Measurements from ENCODE around the gene FRMD8. TPM values are rescaled to one million over a fixed set of nuclear protein-coding genes. Genes with fewer than 3 reads are reported as not detected.

Gene FRMD8
- total and polyA plus RNA-seq, 9 of the 15 experiments (the other 6 are each of a cell fraction or from before 2014, with no cell fraction given): 4.5 to 54.5 (median 15.8) TPM

DNA sequence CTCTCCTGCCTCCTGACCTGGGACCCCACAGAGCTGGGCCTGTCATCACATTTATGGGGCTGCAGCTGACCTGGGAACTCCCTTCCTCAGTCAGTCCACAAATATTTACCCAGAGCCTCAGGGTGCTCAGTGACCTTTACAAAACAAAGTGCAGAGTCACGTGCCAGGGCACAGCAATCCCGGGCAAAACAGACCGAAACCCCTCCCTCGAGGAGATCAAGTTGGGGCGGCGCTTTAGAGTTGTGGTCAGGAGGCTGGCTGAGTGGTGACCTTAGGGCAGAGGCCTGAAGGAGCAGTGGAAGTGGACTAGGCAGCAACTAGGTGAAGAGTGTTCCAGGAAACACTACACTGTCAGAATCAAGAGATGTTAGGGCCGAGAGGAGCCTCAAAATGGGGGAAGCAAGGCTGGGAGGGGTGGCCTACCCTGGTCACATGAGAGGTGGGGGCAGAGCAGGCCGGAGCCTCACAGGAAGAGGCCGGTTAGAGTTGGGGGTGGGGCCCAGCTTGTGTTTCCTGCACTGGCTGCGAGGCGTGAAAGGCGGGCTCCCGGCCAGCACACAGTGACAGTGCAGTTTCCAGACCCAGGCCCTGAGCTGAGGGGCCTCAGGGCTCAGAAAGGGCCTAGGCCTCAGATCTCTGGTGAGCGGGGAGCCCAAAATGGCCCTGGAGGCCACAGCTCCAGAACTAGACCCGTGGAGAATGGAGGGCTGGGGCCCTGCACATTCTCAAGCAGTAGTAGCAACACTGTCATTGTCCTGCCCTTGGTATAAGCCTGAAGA, 32.4 kb downstream of the FRMD8 start (continued):
- TF ChIP-seq, protein P1, sequence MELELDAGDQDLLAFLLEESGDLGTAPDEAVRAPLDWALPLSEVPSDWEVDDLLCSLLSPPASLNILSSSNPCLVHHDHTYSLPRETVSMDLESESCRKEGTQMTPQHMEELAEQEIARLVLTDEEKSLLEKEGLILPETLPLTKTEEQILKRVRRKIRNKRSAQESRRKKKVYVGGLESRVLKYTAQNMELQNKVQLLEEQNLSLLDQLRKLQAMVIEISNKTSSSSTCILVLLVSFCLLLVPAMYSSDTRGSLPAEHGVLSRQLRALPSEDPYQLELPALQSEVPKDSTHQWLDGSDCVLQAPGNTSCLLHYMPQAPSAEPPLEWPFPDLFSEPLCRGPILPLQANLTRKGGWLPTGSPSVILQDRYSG (tag; conservative IDR thresholded peaks at IDR 0.05; ENCODE audit: low read depth): peak; percentile 76
- TF ChIP-seq, protein P2, sequence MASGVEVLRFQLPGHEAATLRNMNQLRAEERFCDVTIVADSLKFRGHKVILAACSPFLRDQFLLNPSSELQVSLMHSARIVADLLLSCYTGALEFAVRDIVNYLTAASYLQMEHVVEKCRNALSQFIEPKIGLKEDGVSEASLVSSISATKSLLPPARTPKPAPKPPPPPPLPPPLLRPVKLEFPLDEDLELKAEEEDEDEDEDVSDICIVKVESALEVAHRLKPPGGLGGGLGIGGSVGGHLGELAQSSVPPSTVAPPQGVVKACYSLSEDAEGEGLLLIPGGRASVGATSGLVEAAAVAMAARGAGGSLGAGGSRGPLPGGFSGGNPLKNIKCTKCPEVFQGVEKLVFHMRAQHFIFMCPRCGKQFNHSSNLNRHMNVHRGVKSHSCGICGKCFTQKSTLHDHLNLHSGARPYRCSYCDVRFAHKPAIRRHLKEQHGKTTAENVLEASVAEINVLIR (CRISPR knock-in tag; IDR thresholded peaks at IDR 0.05): no peak
- TF ChIP-seq POLR2A (conservative IDR thresholded peaks at IDR 0.05) (peak; percentile 90), PHF20 (IDR thresholded peaks at IDR 0.05; ENCODE audit: partially characterized antibody) (no peak), ZKSCAN8 (CRISPR knock-in tag; IDR thresholded peaks at IDR 0.05) (no peak), HDAC3 (IDR thresholded peaks at IDR 0.05; ENCODE audit: borderline replicate concordance, partially characterized antibody) (no peak), CBFB (CRISPR knock-in tag; IDR thresholded peaks at IDR 0.05) (no peak), FOXP1 (CRISPR knock-in tag; IDR thresholded peaks at IDR 0.05) (peak; percentile 74), ERF (CRISPR knock-in tag; IDR thresholded peaks at IDR 0.05) (no peak), ETS2 (tag; IDR thresholded peaks at IDR 0.05; ENCODE audit: borderline replicate concordance, poor library complexity, severe bottlenecking) (no peak), HIVEP1 (CRISPR knock-in tag; IDR thresholded peaks at IDR 0.05) (no peak), SUPT5H (IDR thresholded peaks at IDR 0.05) (peak; percentile 85), LCOR (CRISPR knock-in tag; IDR thresholded peaks at IDR 0.05) (peak; percentile 80; the same call in 1 of the 2 replicates), FOS (IDR thresholded peaks at IDR 0.05; ENCODE audit: extremely low read depth, insufficient read length) (no peak), ZNF445 (CRISPR knock-in tag; IDR thresholded peaks at IDR 0.05; ENCODE audit: low read depth) (no peak), MECOM (CRISPR knock-in tag; IDR thresholded peaks at IDR 0.05) (peak; percentile 78), PRPF4 (IDR thresholded peaks at IDR 0.05; ENCODE audit: insufficient read depth, low read depth, low read length, poor library complexity, severe bottlenecking) (no peak), TGIF2 (CRISPR knock-in tag; IDR thresholded peaks at IDR 0.05) (no peak), ZNF507 (tag; conservative IDR thresholded peaks at IDR 0.05) (no peak)
- TF ChIP-seq, protein P3, sequence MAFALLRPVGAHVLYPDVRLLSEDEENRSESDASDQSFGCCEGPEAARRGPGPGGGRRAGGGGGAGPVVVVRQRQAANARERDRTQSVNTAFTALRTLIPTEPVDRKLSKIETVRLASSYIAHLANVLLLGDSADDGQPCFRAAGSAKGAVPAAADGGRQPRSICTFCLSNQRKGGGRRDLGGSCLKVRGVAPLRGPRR (CRISPR knock-in tag; IDR thresholded peaks at IDR 0.05): peak; percentile 83; the same call in 1 of the 2 replicates
- TF ChIP-seq, protein P4, sequence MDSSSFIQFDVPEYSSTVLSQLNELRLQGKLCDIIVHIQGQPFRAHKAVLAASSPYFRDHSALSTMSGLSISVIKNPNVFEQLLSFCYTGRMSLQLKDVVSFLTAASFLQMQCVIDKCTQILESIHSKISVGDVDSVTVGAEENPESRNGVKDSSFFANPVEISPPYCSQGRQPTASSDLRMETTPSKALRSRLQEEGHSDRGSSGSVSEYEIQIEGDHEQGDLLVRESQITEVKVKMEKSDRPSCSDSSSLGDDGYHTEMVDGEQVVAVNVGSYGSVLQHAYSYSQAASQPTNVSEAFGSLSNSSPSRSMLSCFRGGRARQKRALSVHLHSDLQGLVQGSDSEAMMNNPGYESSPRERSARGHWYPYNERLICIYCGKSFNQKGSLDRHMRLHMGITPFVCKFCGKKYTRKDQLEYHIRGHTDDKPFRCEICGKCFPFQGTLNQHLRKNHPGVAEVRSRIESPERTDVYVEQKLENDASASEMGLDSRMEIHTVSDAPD (CRISPR knock-in tag; IDR thresholded peaks at IDR 0.05): no peak
- TF ChIP-seq, protein P5, sequence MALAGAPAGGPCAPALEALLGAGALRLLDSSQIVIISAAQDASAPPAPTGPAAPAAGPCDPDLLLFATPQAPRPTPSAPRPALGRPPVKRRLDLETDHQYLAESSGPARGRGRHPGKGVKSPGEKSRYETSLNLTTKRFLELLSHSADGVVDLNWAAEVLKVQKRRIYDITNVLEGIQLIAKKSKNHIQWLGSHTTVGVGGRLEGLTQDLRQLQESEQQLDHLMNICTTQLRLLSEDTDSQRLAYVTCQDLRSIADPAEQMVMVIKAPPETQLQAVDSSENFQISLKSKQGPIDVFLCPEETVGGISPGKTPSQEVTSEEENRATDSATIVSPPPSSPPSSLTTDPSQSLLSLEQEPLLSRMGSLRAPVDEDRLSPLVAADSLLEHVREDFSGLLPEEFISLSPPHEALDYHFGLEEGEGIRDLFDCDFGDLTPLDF (CRISPR knock-in tag; IDR thresholded peaks at IDR 0.05): peak; percentile 80; the same call in 1 of the 2 replicates

Data from K562 (cell line).